Ovary (tissue), 9 donors: ENCODE results near the gene TPM4. TPM values are rescaled to one million over a fixed set of nuclear protein-coding genes. Genes with fewer than 3 reads are reported as not detected.

Experiments
- DNase-seq, 5 donors: peaks; one replicate each; pipeline ENCODE4 v3.0.0-alpha.2; 2019 to 2020
- H3K27ac ChIP-seq, 2 donors: fragments of 200-600 bp; one replicate each; pipeline versions ENCODE4 v1.5.1 to v1.8.0; 2019 to 2022
- H3K27me3 ChIP-seq: fragments of 200-600 bp; one replicate; pipeline ENCODE4 v1.8.0; 2022
- H3K36me3 ChIP-seq: fragments of 200-600 bp; sonication (generic); one replicate; pipeline ENCODE4 v1.5.1; 2019
- H3K4me1 ChIP-seq: one replicate; pipeline ENCODE4 v1.8.1; 2013; ENCODE audit warnings: mild to moderate bottlenecking, moderate library complexity; ENCODE audit not compliant: insufficient read depth
- H3K4me3 ChIP-seq: fragments of 200-600 bp; sonication (generic); one replicate; pipeline ENCODE4 v1.5.1; 2017
- H3K9me3 ChIP-seq, 2 donors: fragments of 200-600 bp in 1 of 2; sonication (generic) in 1 of 2; one replicate each; pipeline versions ENCODE4 v1.5.1 to v1.8.1; 2013 to 2019; ENCODE audit warnings: mild to moderate bottlenecking in 1 of 2, moderate library complexity in 1 of 2
- CTCF ChIP-seq, 3 donors: fragments of 450-650 bp in 2 of 3; fragments of 200-600 bp in 1 of 3; IDR thresholded peaks; one replicate each; pipeline versions ENCODE4 v1.5.1 to v1.8.0; 2016 to 2022; ENCODE audit warnings: antibody characterized with exemption in 3 of 3, mild to moderate bottlenecking in 1 of 3
- EP300 ChIP-seq: sonication (generic); formaldehyde crosslinking; IDR thresholded peaks from one replicate; pipeline ENCODE4 v1.6.1; 2017; ENCODE audit warnings: antibody characterized with exemption
- POLR2A ChIP-seq: fragments of 450-650 bp; IDR thresholded peaks from one replicate; pipeline ENCODE4 v1.6.1; 2017; ENCODE audit warnings: antibody characterized with exemption, mild to moderate bottlenecking, moderate library complexity
- WGBS, 3 donors: extraction: QIAGEN DNeasy Blood & Tissue Kit in 1 of 3; methylation state at CpG; one replicate each; pipeline versions ENCODE4 v1.1.5 to v1.1.7; 2013 to 2017; 5-methylcytosine and 5-hydroxymethylcytosine counted together
- intact Hi-C, 4 donors: fragments of 100-400 bp; cut with DNase I; formaldehyde crosslinking; loops; one replicate each; pipeline versions ENCODE4 v1.11.0 to v1.15.1; 2022 to 2023
- polyA plus RNA-seq, 2 donors: library from polyadenylated mRNA; stranded (reverse); fragments of 200-250 nt in 1 of 2; fragments of 350-450 nt in 1 of 2; fragmentation: Illumina TruSeq in 1 of 2; extraction: RNeasy Lipid Tissue Mini Kit (QIAGEN cat#74804) in 1 of 2; gene quantifications; one replicate each; pipeline ENCODE4 v1.2.3, GENCODE V29; 2013 to 2014
- total RNA-seq, 7 donors: library from RNA; depleted of rRNA in 2 of 7; stranded (reverse); fragments of >200 nt in 2 of 7; fragmentation: NEBNext Ultra II Directional in 3 of 7; extraction: Animal tissue kit (Norgen Biotek cat#: 25700) in 3 of 7; gene quantifications; one replicate each; pipeline versions ENCODE4 v1.1.0 to v1.2.4, GENCODE V29; 2016 to 2023
- donor health status: DM: no; HTN: no; CAD: no; lungs with moderate emphysema.
- donor health status: DM: no; HTN: no; CAD: no.
- donor health status: Bipolar disorder and iron deficiency.
- donor health status: DM: yes; HTN: yes; CAD: no.
- donor health status: DM: no; HTN: no; CAD: no.
- donor health status: DM: yes; HTN: yes; CAD: no.

The TPM4 gene
- total and polyA plus RNA-seq, 9 donors: 286 to 664 (median 554) TPM

- 72 to 76% (median 73%) methylated on average over 4 of the region's 4 CpGs for WGBS, 3 donors
- Histone ChIP-seq H3K4me1 (no peaks in the 10 kb centered on the region), H3K27ac (no peak overlapping the region), H3K9me3 (no peaks in the 10 kb centered on the region), H3K4me3 (no peak overlapping the region), H3K27me3 (no peaks in the 10 kb centered on the region), H3K36me3 (no peaks in the 10 kb centered on the region)
- TF ChIP-seq CTCF (IDR thresholded peaks at IDR 0.05) (no peak), EP300 (no peak), POLR2A (no peak)
- intact Hi-C loops: no loop called here
- DNase-seq: no peak
Observed at GRCh38 chr19:16045171-16045570, 31.1 kb upstream of the TPM4 start.

GRCh38 chr19:16045893-16046292, 30.4 kb upstream of the TPM4 start:
- Histone ChIP-seq H3K36me3 (no peaks in the 10 kb centered on the region), H3K27me3 (no peaks in the 10 kb centered on the region), H3K4me1 (no peaks in the 10 kb centered on the region), H3K4me3 (no peak overlapping the region), H3K27ac (no peak overlapping the region), H3K9me3 (no peaks in the 10 kb centered on the region)
- intact Hi-C loops: no loop called here
- TF ChIP-seq POLR2A: no peak
- TF ChIP-seq EP300: no peak
- no peak for TF ChIP-seq CTCF (IDR thresholded peaks at IDR 0.05)
- 88 to 92% (median 89%) methylated on average over 4 of the region's 4 CpGs for WGBS, 3 donors
- DNase-seq: no peak

GRCh38 chr19:16048583-16048982, 27.7 kb upstream of the TPM4 start:
- no peak for TF ChIP-seq EP300
- no peak for TF ChIP-seq POLR2A
- no peak for TF ChIP-seq CTCF (IDR thresholded peaks at IDR 0.05)
- DNase-seq: no peak
- H3K36me3 ChIP-seq: no peaks in the 10 kb centered on the region
- no peak overlapping the region for H3K27ac ChIP-seq
- no peaks in the 10 kb centered on the region for H3K9me3 ChIP-seq
- H3K27me3 ChIP-seq: no peaks in the 10 kb centered on the region
- no peak overlapping the region for H3K4me3 ChIP-seq
- 83 to 84% (median 84%) methylated on average over 3 of the region's 3 CpGs for WGBS, 3 donors
- H3K4me1 ChIP-seq: no peaks in the 10 kb centered on the region
- intact Hi-C loops: no loop called here

- H3K27ac ChIP-seq: no peak overlapping the region
- intact Hi-C loops: no loop called here
- no peak overlapping the region for H3K4me3 ChIP-seq
- WGBS, 3 donors: 28 to 32% (median 31%) methylated on average over 11 of the region's 11 CpGs
- H3K27me3 ChIP-seq: no peaks in the 10 kb centered on the region
- TF ChIP-seq POLR2A: no peak
- no peak for TF ChIP-seq CTCF (IDR thresholded peaks at IDR 0.05)
- no peak for TF ChIP-seq EP300
- no peaks in the 10 kb centered on the region for H3K9me3 ChIP-seq
- H3K4me1 ChIP-seq: no peaks in the 10 kb centered on the region
- DNase-seq: no peak
- H3K36me3 ChIP-seq: no peaks in the 10 kb centered on the region
Observed at GRCh38 chr19:16051254-16052025, 24.9 kb upstream of the TPM4 start.
